OCI-LY3 (cell line): ENCODE measurements around the gene CBLL1.

ENCODE experiments used
- CTCF ChIP-seq: fragments of 200-600, 300-600 bp; sonication (generic); IDR thresholded peaks from 2 replicates; pipeline ENCODE4 v1.5.1; 2014; ENCODE audit warnings: antibody characterized with exemption, low read length, low read depth
- EZH2phosphoT487 ChIP-seq: fragments of 200-600 bp; shearing (Covaris generic); IDR thresholded peaks from 2 replicates; pipeline ENCODE4 v1.6.1; 2018; ENCODE audit warnings: antibody characterized with exemption, mixed run types, low read depth

- TF ChIP-seq CTCF (no peak), EZH2phosphoT487 (no peak)
These were observed 22.7 kb upstream of the CBLL1 start for GRCh38 chr7:107721286-107721685.
